Right atrium auricular region (tissue), 2 donors: ENCODE data around the gene CLDN9. TPM values are rescaled to one million over a fixed set of nuclear protein-coding genes. Genes with fewer than 3 reads are reported as not detected.

Experiments
- DNase-seq: peaks from one replicate; pipeline ENCODE4 v3.0.0-alpha.2; 2019; ENCODE audit warnings: low spot score
- H3K27ac ChIP-seq, 2 donors: fragments of 200-600 bp; sonication (generic); 1 replicate in 1 of 2; 2 replicates in 1 of 2; pipeline ENCODE4 v1.5.1; 2016 to 2019
- H3K27me3 ChIP-seq, 2 donors: fragments of 200-600 bp; sonication (generic); one replicate each; pipeline versions ENCODE4 v1.5.1 to v1.6.0; 2017 to 2019
- H3K36me3 ChIP-seq: fragments of 200-600 bp; sonication (generic); one replicate; pipeline ENCODE4 v1.5.1; 2016
- H3K4me1 ChIP-seq, 2 donors: fragments of 200-600 bp; sonication (generic); one replicate each; pipeline versions ENCODE4 v1.5.1 to v1.6.0; 2017 to 2019
- H3K4me3 ChIP-seq, 2 donors: fragments of 200-600 bp; sonication (generic); 1 replicate in 1 of 2; 2 replicates in 1 of 2; pipeline ENCODE4 v1.5.1; 2017 to 2019; ENCODE audit warnings: mild to moderate bottlenecking in 1 of 2, moderate library complexity in 1 of 2
- H3K9me3 ChIP-seq, 2 donors: fragments of 200-600 bp; sonication (generic); one replicate each; pipeline ENCODE4 v1.5.1; 2019
- CTCF ChIP-seq, 2 donors: fragments of 200-600 bp; sonication (generic); IDR thresholded peaks; one replicate each; pipeline ENCODE4 v1.5.1; 2019; ENCODE audit warnings: antibody characterized with exemption in 2 of 2
- total RNA-seq, 2 donors: library from RNA; depleted of rRNA; stranded (reverse); fragments of >200 nt; gene quantifications; one replicate each; pipeline ENCODE4 v1.1.0, GENCODE V29; 2016

CLDN9 gene
- total RNA-seq, 2 donors from 2014 or later = 0.39 TPM; not detected in 1

DNA sequence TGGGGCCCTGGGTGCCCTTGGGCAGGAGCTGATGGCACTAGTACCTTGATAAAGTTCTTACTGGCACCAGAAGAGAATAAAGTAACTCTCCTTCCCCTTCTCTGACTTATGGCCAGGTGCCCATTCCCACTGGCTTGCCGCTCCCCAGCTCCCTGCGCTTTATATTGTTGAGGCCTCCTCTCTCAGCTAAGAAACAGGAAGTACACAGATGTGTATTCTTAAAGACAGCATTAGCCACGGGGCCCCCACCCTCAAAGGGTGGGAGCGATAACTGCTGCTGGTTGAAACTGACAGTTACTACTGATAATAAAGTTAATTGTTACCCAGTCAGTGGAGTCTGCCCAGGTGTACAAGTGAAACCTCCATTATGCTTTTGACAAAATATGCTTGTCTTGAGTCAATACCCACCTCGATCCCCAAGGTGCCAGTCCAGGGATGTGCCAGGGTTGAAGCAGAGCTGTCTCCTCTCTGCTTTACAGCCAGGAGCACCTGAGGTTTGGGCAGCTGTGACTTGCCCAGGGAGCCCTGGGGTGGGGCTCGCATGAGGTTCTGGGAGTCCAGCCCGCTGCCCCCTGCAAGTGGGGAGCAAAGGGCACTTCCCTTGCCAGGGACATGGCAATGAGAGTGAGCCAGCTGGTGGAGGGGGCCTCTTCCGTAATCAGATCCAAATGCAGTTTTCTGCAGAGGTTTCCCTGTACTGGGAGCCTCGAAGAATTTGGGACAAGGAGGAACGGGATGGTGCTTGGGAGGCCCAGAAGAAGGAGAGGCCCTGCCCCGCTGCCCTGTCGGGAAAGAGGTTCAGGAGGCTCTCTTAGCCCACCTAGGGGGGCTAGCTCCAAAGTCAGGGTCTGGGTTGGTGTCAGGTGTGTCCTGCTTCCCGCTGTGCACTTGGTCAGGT is 5.4 kb upstream of the CLDN9 start:
- no peak for TF ChIP-seq CTCF (IDR thresholded peaks at IDR 0.05)
- Histone ChIP-seq H3K27me3 (peaks cover 7 to 16% of the 10 kb centered on the region in 2 donors), H3K27ac (no peak overlapping the region), H3K9me3 (no peaks in the 10 kb centered on the region), H3K36me3 (no peaks in the 10 kb centered on the region), H3K4me1 (peaks cover 0 to 5% of the 10 kb centered on the region in 2 donors), H3K4me3 (no peak overlapping the region)
- no peak for DNase-seq

DNA sequence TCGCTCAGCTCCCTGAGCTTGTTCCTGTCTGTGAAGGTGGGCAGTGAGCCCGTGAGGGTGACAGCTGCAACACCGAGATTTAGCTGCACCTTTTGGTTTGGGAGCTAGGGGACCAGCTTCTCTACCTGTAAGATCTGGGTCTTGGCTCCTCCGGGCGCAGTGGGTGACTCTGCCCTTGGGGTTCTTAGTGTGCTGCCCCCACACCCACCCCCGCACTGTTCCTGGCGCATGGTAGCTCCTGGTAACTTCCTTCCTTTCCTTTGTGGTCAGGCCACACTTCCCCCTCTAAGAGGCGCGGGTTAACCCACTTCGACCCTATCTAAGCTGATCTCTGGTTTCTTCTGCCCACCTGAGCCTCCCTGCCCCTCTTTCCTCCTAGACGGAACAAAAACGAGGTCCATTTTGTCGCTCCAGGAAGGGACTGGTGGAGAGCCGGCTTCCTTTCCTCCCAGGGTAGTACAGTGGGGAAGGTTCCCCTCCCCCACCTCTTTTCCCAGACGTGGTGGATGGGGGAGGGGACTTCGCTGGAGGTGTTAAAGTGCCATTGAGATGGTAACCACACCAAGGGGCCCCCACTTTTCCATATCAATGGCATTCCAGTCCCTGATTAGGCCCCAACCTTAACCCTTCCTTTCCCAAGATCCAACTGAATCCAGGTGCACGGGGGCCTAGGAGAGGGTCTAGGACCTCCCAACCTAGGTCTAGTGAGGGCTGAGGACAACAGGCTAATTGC is 4.6 kb upstream of the CLDN9 start:
- TF ChIP-seq CTCF (IDR thresholded peaks at IDR 0.05) = no peak
- Histone ChIP-seq H3K4me1 (peaks cover 0 to 5% of the 10 kb centered on the region in 2 donors), H3K9me3 (no peaks in the 10 kb centered on the region), H3K27ac (no peak overlapping the region), H3K27me3 (peaks cover 8 to 16% of the 10 kb centered on the region in 2 donors), H3K4me3 (no peak overlapping the region), H3K36me3 (no peaks in the 10 kb centered on the region)
- DNase-seq = no peak

GRCh38 chr16:3008690-3009037 is 4.1 kb upstream of the CLDN9 start:
- Histone ChIP-seq H3K4me1 (peaks cover 0 to 5% of the 10 kb centered on the region in 2 donors), H3K36me3 (no peaks in the 10 kb centered on the region), H3K4me3 (no peak overlapping the region), H3K27ac (no peak overlapping the region), H3K9me3 (no peaks in the 10 kb centered on the region), H3K27me3 (peaks cover 8 to 16% of the 10 kb centered on the region in 2 donors)
- no peak for DNase-seq
- no peak for TF ChIP-seq CTCF (IDR thresholded peaks at IDR 0.05)

DNA sequence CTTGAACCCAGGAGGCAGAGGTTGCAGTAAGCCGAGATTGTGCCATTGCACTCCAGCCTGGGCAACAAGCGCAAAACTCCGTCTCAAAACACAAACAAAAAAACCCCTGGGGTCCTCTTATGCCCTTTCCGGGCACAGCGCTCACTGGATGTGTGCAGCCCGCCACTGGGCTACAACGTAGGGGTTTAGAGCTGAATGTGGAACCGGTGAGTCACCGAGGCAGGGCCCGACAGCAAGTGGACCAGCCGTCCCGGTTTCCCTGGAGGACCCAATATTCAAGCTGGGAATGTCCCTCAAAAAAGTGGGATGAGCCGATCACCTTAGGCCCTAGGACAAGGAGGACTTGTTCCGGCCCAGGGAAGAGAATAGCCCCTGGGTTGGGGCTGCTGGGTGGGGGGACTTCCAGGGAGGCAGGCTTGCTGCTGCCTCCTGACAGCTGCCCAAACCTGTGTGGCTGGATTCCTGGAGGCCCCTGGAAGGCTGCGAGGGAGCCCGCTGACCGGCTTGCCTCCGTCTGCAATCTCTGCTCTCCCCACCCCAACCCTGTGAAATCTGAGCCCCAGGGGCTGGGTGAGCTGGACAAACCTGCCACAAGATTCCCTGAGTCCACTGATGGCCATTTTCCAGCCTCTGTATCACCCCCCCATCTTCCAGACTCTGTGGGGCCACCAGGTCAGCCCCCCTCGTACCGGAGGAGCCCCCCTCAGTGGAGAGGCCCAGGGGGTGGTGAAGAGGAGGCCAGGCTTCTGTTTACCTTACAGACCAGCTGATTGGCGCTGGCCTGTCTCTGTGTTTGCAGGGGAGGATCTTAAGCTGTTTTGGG is 2.9 kb upstream of the CLDN9 start:
- no peaks in the 10 kb centered on the region for H3K9me3 ChIP-seq
- peaks cover 8 to 16% of the 10 kb centered on the region in 2 donors for H3K27me3 ChIP-seq
- no peak for DNase-seq
- peaks cover 0 to 3% of the 10 kb centered on the region in 2 donors for H3K4me1 ChIP-seq
- H3K4me3 ChIP-seq = no peak overlapping the region
- no peak overlapping the region for H3K27ac ChIP-seq
- H3K36me3 ChIP-seq = no peaks in the 10 kb centered on the region
- no peak for TF ChIP-seq CTCF (IDR thresholded peaks at IDR 0.05)

DNA sequence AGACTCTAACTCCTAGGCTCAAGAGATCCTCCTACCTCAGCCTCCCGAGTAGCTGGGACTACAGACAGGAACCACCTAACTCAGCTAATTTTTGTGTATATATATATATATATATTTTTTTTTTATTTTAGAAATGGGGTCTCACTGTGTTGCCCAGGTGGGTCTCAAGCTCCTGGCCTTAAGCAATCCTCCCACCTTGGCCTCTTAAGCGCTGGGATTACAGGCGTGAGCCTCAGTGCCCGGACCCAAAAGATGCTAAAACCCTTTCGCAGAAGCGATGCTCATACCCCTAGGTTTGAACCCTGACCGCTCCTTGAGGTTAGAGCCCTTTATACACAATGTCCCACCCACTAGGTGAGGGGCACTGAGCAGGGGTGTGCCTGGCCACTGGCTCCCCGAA is 2.2 kb upstream of the CLDN9 start:
- no peaks in the 10 kb centered on the region for H3K4me1 ChIP-seq
- peaks cover 8 to 16% of the 10 kb centered on the region in 2 donors for H3K27me3 ChIP-seq
- TF ChIP-seq CTCF (IDR thresholded peaks at IDR 0.05) = no peak
- H3K36me3 ChIP-seq = no peaks in the 10 kb centered on the region
- H3K9me3 ChIP-seq = no peaks in the 10 kb centered on the region
- DNase-seq = no peak
- no peak overlapping the region for H3K27ac ChIP-seq
- no peak overlapping the region for H3K4me3 ChIP-seq
